ENCODE measurements around the gene PWWP2B. TPM values are rescaled to one million over a fixed set of nuclear protein-coding genes. Genes with fewer than 3 reads are reported as not detected.
A peak's percentile ranks its signal among the peaks of the same experiment; 100 is the strongest.

PWWP2B gene
- total and polyA plus RNA-seq, 2 of the 8 experiments (the other 6 are each of a cell fraction or from before 2014, with no cell fraction given): 5.3 to 10.8 TPM

DNA sequence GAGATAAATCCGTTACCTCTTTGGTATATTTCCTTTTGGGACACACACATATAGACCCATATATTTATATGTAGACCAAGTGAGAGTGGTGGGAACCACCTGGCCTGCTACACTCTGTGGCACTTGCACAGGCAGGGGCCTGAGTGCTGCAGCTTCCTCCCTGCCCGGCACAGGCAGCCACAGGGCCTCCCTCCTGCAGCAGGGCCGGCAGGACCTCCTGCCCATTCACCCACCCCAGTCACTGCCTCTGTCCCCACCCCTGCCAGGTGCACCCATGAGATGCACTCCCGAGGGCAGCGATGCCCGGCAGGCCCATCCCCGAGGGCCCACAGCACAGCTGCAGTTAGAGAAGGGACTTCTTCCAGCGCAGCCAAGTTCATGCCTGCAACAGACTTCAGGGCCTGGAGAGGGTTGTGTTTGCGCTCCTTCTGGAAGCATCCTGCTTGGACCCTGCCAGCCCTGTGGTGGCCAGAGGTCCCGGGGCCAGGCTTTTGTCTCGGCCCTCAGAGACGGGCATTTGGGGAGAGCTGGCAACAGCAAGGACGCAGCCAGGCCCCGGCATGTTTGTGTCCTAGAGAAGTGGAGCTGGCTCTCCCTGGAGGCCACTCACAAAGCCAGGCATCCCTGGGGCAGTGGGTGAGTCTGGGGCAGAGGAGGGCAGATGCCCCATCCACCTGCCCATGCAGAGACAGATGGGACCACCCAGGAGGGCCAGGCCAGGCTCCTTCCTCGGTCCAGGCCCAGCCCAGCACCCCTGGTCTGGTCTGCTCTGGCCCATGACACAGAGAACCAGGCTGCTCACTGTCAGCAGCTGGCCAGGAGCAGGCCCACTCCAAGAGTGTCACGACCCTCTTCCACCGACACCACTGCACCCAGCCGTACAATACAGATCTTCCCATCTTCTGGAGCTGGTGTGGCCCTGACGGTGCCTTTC is 41.4 kb downstream of the PWWP2B start:
- no peaks in the 10 kb centered on the region for H3K4me1 ChIP-seq (replicated peaks in 1 of 4; ENCODE audit: control insufficient read depth in 3 of 4, insufficient read depth in 4 of 4, low read length in 3 of 4)
- no peak overlapping the region; the same call in 1 of the 2 replicates for H3K18ac ChIP-seq (ENCODE audit: extremely low read depth, low read length)
- no peaks in the 10 kb centered on the region for H3K79me2 ChIP-seq (ENCODE audit: control insufficient read depth in 1 of 2, insufficient read depth in 2 of 2, low read length in 2 of 2)
- no peak overlapping the region for H3K23ac ChIP-seq (ENCODE audit: insufficient read length)
- H4K8ac ChIP-seq (ENCODE audit: extremely low read depth, insufficient read depth, low read length): peak overlapping the region; percentile 74; the same call in 1 of the 2 replicates
- peaks cover 0 to 8% of the 10 kb centered on the region in 2 experiments for H4K20me1 ChIP-seq (replicated peaks in 1 of 2; ENCODE audit: control insufficient read depth in 1 of 2, insufficient read depth in 2 of 2, low read length in 2 of 2)
- no peak overlapping the region for H3K27ac ChIP-seq (ENCODE audit: low read depth, low read length)
- H2BK120ac ChIP-seq (replicated peaks; ENCODE audit: low read depth, low read length): no peak overlapping the region
- no peak overlapping the region for H3K4ac ChIP-seq (replicated peaks; ENCODE audit: insufficient read length, low read depth, low read length)
- no peak overlapping the region for H3K14ac ChIP-seq (ENCODE audit: insufficient read length)
- no peak overlapping the region for H3K4me2 ChIP-seq (ENCODE audit: insufficient read depth in 1 of 2, low read depth in 2 of 2, low read length in 2 of 2)
- no peak overlapping the region for H4K5ac ChIP-seq (ENCODE audit: insufficient read length, low read depth, low read length)
- H2BK15ac ChIP-seq (ENCODE audit: low read length): no peak overlapping the region
- no peak overlapping the region for H2BK12ac ChIP-seq (ENCODE audit: low read depth, low read length)
- 86% methylated on average over 17 of the region's 19 CpGs; no CpG with 5 or more reads in 1 of the 2 experiments for WGBS, 2 experiments (ENCODE audit: extremely low coverage in 1 of 2, insufficient coverage in 1 of 2, insufficient read length in 1 of 2, insufficient replicate concordance in 2 of 2, low coverage in 1 of 2, low lambda C conversion rate in 2 of 2, missing lambda C conversion rate in 1 of 2)
- no peak overlapping the region for H2AFZ ChIP-seq (ENCODE audit: low read length)
- H3K27me3 ChIP-seq (replicated peaks in 1 of 4; ENCODE audit: control insufficient read depth in 3 of 4, extremely low read depth in 1 of 4, insufficient read depth in 3 of 4, low read length in 3 of 4): no peaks in the 10 kb centered on the region
- DNase-seq (ENCODE audit: low read depth in 1 of 2, low spot score in 2 of 2): no peak
- FAIRE-seq: no peak
- peak overlapping the region; percentile 39; the same call in 1 of the 2 replicates for H2AK5ac ChIP-seq (ENCODE audit: low read depth, low read length)
- H3K36me3 ChIP-seq (ENCODE audit: control insufficient read depth in 2 of 4, insufficient read depth in 4 of 4, low read length in 3 of 4): no peaks in the 10 kb centered on the region; a peak in 1 of 8 replicates
- no peak overlapping the region for H3K4me3 ChIP-seq (ENCODE audit: extremely low read depth in 1 of 4, insufficient read depth in 2 of 4, low read depth in 3 of 4, low read length in 4 of 4)
- no peak overlapping the region for H3K56ac ChIP-seq (replicated peaks; ENCODE audit: insufficient read length, low read depth, low read length)
- H2BK20ac ChIP-seq (ENCODE audit: low read length): no peak overlapping the region
- H3K9ac ChIP-seq (replicated peaks in 1 of 4; ENCODE audit: extremely low read depth in 1 of 4, low read depth in 3 of 4, low read length in 3 of 4): no peak overlapping the region
- ChIA-PET CTCF (ENCODE audit: partially characterized antibody) (interaction anchor here (0.7 to 2.2 kb wide), 4 partner anchors 16 to 34 kb away, joined by 3 to 7 read pairs (median 5); no protein-coding TSS in a partner anchor), POLR2A (ENCODE audit: partially characterized antibody) (interaction anchor here (1.2 to 2.6 kb wide), 4 partner anchors 9 to 29 kb away, joined by 3 to 10 read pairs (median 4); no protein-coding TSS in a partner anchor)
- peaks cover 6% of the 10 kb centered on the region for H3K23me2 ChIP-seq (ENCODE audit: low read depth, low read length)
- no peaks in the 10 kb centered on the region for H3K9me3 ChIP-seq (ENCODE audit: insufficient read depth in 2 of 2, low read depth in 1 of 2, low read length in 1 of 2)
- no peak overlapping the region for H4K91ac ChIP-seq (replicated peaks; ENCODE audit: insufficient read length, low read length)
- peaks cover 3% of the 10 kb centered on the region for H3K79me1 ChIP-seq (ENCODE audit: low read depth, low read length)
- peak overlapping the region; percentile 52; the same call in 1 of the 2 replicates for H2BK5ac ChIP-seq (ENCODE audit: low read depth, low read length)
- TF ChIP-seq ASH2L (IDR thresholded peaks at IDR 0.05; ENCODE audit: low read length) (no peak), FOSL1 (IDR thresholded peaks at IDR 0.05; ENCODE audit: insufficient read depth, low read depth, low read length) (no peak), TCF12 (IDR thresholded peaks at IDR 0.05; ENCODE audit: low read depth, low read length) (no peak), GABPA (IDR thresholded peaks at IDR 0.05; ENCODE audit: borderline replicate concordance, insufficient read depth, low read length) (no peak)
- TF ChIP-seq, protein P1, sequence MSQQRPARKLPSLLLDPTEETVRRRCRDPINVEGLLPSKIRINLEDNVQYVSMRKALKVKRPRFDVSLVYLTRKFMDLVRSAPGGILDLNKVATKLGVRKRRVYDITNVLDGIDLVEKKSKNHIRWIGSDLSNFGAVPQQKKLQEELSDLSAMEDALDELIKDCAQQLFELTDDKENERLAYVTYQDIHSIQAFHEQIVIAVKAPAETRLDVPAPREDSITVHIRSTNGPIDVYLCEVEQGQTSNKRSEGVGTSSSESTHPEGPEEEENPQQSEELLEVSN (IDR thresholded peaks at IDR 0.05): no peak

Data from H1 (cell line).